ENCODE measurements around the gene EFR3B.

Gene EFR3B

GRCh38 chr2:25198576-25198975 lies 156.7 kb downstream of the EFR3B start:
- no peaks in the 10 kb centered on the region for H3K27me3 ChIP-seq (ENCODE audit: control insufficient read depth, insufficient read depth, low read length)
- TF ChIP-seq, protein P1, sequence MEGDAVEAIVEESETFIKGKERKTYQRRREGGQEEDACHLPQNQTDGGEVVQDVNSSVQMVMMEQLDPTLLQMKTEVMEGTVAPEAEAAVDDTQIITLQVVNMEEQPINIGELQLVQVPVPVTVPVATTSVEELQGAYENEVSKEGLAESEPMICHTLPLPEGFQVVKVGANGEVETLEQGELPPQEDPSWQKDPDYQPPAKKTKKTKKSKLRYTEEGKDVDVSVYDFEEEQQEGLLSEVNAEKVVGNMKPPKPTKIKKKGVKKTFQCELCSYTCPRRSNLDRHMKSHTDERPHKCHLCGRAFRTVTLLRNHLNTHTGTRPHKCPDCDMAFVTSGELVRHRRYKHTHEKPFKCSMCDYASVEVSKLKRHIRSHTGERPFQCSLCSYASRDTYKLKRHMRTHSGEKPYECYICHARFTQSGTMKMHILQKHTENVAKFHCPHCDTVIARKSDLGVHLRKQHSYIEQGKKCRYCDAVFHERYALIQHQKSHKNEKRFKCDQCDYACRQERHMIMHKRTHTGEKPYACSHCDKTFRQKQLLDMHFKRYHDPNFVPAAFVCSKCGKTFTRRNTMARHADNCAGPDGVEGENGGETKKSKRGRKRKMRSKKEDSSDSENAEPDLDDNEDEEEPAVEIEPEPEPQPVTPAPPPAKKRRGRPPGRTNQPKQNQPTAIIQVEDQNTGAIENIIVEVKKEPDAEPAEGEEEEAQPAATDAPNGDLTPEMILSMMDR (IDR thresholded peaks at IDR 0.05) = no peak
- no peak overlapping the region for H3K9ac ChIP-seq
- no peaks in the 10 kb centered on the region for H3K9me3 ChIP-seq (ENCODE audit: control insufficient read depth, low read length)
- H3K79me2 ChIP-seq = no peaks in the 10 kb centered on the region
- H3K27ac ChIP-seq = no peak overlapping the region
- no peaks in the 10 kb centered on the region for H3K36me3 ChIP-seq (ENCODE audit: control insufficient read depth, insufficient read depth, low read length)
- no peak overlapping the region for H3K4me3 ChIP-seq (ENCODE audit: low read depth, low read length)
- H2AFZ ChIP-seq = no peak overlapping the region
- no peak overlapping the region for H3K4me2 ChIP-seq (ENCODE audit: low read length)
- H3K4me1 ChIP-seq = no peaks in the 10 kb centered on the region

DNA sequence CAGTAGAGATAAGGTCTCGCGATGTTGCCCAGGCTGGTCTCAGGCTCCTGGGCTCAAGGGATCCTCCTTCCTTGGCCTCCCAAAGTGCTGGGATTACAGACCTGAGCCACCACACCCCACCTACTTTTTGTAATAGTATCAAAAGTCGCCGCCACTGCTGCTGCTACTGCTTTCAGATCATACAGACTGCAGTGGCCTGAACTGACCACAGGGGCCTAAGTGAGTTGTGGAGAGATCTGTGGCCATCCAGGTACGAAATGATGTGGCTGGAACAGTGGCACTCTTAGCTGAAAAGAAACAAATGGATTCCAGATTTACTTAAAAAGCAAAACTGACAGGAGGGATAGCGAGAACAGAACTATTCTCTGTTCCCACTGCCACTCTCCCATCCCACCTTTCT lies 159.4 kb downstream of the EFR3B start:
- no peaks in the 10 kb centered on the region for H3K9me3 ChIP-seq (ENCODE audit: control insufficient read depth, low read length)
- H3K36me3 ChIP-seq (ENCODE audit: control insufficient read depth, insufficient read depth, low read length) = no peaks in the 10 kb centered on the region
- no peak overlapping the region for H3K4me3 ChIP-seq (ENCODE audit: low read depth, low read length)
- no peak overlapping the region for H3K27ac ChIP-seq
- no peak overlapping the region for H3K9ac ChIP-seq
- no peaks in the 10 kb centered on the region for H3K4me1 ChIP-seq
- no peaks in the 10 kb centered on the region for H3K79me2 ChIP-seq
- TF ChIP-seq, protein P1 (IDR thresholded peaks at IDR 0.05) = no peak
- no peak overlapping the region for H2AFZ ChIP-seq
- no peaks in the 10 kb centered on the region for H3K27me3 ChIP-seq (ENCODE audit: control insufficient read depth, insufficient read depth, low read length)
- H3K4me2 ChIP-seq (ENCODE audit: low read length) = no peak overlapping the region

DNA sequence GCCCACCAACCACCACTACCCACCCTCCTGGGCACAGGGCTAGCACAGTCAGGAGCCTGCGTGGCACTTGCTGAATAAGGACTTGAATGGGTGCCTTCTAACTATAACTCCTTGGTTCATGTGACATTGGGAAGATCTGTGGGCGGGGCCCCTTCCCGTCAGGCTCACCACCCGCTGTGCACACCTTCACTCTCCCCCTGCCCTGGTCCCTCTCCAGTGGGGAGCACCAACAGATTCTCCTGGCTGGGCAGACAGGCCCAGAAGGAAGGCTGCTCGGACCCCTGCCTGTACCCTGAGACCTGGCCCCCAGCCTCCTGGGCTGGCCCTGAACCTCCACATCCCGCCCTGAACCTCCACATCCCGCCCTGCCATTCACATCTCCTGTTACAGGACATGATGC lies 159.9 kb downstream of the EFR3B start:
- H2AFZ ChIP-seq = no peak overlapping the region
- no peak overlapping the region for H3K9ac ChIP-seq
- H3K4me2 ChIP-seq (ENCODE audit: low read length) = no peak overlapping the region
- no peak overlapping the region for H3K27ac ChIP-seq
- H3K4me3 ChIP-seq (ENCODE audit: low read depth, low read length) = no peak overlapping the region
- H3K4me1 ChIP-seq = no peaks in the 10 kb centered on the region
- H3K27me3 ChIP-seq (ENCODE audit: control insufficient read depth, insufficient read depth, low read length) = no peaks in the 10 kb centered on the region
- H3K36me3 ChIP-seq (ENCODE audit: control insufficient read depth, insufficient read depth, low read length) = no peaks in the 10 kb centered on the region
- no peaks in the 10 kb centered on the region for H3K9me3 ChIP-seq (ENCODE audit: control insufficient read depth, low read length)
- TF ChIP-seq, protein P1 (IDR thresholded peaks at IDR 0.05) = no peak
- no peaks in the 10 kb centered on the region for H3K79me2 ChIP-seq

DNA sequence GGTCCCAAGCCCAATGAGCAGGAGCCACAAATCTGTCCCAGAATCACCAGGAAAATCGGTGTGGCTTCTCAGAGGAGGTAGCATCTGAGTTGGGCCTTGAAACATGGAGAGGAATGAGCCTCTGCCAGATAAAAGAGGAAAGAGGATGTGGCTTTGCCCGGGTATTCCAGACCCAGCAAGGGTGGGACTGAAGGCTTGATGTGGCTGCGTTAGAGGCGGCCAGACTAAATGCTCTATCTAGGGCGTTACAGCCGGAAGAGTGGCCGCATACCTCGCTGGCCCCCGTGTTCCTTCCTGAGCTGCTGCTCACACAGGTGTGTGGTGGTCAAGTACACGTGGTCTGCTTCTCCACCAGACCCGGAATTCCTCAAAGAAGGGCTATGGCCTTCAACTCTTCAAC lies 160.4 kb downstream of the EFR3B start:
- H3K4me1 ChIP-seq = no peaks in the 10 kb centered on the region
- no peak overlapping the region for H2AFZ ChIP-seq
- H3K36me3 ChIP-seq (ENCODE audit: control insufficient read depth, insufficient read depth, low read length) = no peaks in the 10 kb centered on the region
- no peak overlapping the region for H3K4me3 ChIP-seq (ENCODE audit: low read depth, low read length)
- no peak overlapping the region for H3K27ac ChIP-seq
- no peaks in the 10 kb centered on the region for H3K27me3 ChIP-seq (ENCODE audit: control insufficient read depth, insufficient read depth, low read length)
- TF ChIP-seq, protein P1 (IDR thresholded peaks at IDR 0.05) = no peak
- no peaks in the 10 kb centered on the region for H3K9me3 ChIP-seq (ENCODE audit: control insufficient read depth, low read length)
- H3K4me2 ChIP-seq (ENCODE audit: low read length) = no peak overlapping the region
- no peaks in the 10 kb centered on the region for H3K79me2 ChIP-seq
- H3K9ac ChIP-seq = no peak overlapping the region

- no peak overlapping the region for H2AFZ ChIP-seq
- H3K9me3 ChIP-seq (ENCODE audit: control insufficient read depth, low read length) = no peaks in the 10 kb centered on the region
- no peak overlapping the region for H3K4me3 ChIP-seq (ENCODE audit: low read depth, low read length)
- H3K36me3 ChIP-seq (ENCODE audit: control insufficient read depth, insufficient read depth, low read length) = no peaks in the 10 kb centered on the region
- H3K9ac ChIP-seq = no peak overlapping the region
- TF ChIP-seq, protein P1 (IDR thresholded peaks at IDR 0.05) = no peak
- H3K27me3 ChIP-seq (ENCODE audit: control insufficient read depth, insufficient read depth, low read length) = no peaks in the 10 kb centered on the region
- no peak overlapping the region for H3K27ac ChIP-seq
- no peaks in the 10 kb centered on the region for H3K79me2 ChIP-seq
- no peak overlapping the region for H3K4me2 ChIP-seq (ENCODE audit: low read length)
- no peaks in the 10 kb centered on the region for H3K4me1 ChIP-seq
These were observed 162.4 kb downstream of the EFR3B start for GRCh38 chr2:25204190-25204838.

Measured in parathyroid adenoma (tissue), 2 donors.